HG03095 (cell line): ENCODE results near the gene BAK1.

ENCODE experiments used
- ATAC-seq: cut with Tn5 transposase; IDR thresholded peaks from one replicate; pipeline ENCODE4 v1.9.1; 2021; ENCODE audit warnings: moderate library complexity; ENCODE audit not compliant: unreplicated experiment

The BAK1 gene

DNA sequence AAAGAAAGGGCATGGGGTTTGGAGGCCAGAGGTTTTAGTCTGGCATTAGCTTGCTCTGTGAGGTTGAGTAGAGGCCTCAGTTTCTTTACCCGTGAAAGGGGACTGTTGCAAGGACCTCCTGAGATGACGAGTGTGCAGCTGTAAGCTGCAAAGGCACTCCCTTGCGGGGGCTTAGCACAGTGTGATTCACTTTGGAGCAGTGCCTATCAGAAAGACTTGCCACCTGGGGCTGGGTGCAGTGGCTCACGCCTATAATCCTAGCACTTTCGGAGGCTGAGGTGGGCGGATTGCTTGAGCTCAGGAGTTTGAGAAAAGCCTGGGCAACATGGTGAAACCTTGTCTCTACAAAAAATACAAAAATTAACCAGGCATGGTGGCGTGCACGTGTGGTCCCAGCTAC is 7.5 kb upstream of the BAK1 start:
- no peak for ATAC-seq

GRCh38 chr6:33586108-33586640 is 6.1 kb upstream of the BAK1 start:
- ATAC-seq: no peak

- no peak for ATAC-seq
Observed at GRCh38 chr6:33585403-33586107, 5.5 kb upstream of the BAK1 start.

GRCh38 chr6:33584700-33585402 is 4.8 kb upstream of the BAK1 start:
- ATAC-seq: no peak

DNA sequence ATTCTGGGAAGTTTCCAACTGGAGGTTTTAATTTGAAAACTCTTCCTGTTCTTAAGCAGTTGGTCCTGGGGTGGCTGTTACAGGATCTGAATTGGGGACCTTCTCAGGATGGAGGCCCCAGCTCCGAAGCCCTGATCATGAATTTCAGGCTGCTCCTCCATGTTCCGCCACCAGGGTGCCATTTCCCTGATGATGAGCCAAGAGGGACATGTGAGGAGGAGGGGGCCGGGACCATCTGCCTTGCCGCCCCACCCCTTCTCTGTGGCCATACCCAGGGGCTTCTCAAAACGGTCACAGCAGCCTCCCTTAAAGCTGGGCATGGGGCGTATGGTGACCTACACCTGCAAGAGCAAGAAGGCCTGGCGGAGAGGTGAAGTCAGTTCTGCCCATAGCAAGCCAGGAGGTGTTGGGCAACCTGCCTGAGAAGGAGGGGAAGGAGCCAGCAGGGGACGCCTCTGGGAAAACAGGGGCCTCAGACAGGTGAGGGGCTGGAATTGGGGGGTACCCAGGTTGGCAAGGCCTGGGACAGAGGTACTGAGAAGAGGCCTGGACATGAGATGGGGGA is 3.6 kb upstream of the BAK1 start:
- ATAC-seq: no peak

DNA sequence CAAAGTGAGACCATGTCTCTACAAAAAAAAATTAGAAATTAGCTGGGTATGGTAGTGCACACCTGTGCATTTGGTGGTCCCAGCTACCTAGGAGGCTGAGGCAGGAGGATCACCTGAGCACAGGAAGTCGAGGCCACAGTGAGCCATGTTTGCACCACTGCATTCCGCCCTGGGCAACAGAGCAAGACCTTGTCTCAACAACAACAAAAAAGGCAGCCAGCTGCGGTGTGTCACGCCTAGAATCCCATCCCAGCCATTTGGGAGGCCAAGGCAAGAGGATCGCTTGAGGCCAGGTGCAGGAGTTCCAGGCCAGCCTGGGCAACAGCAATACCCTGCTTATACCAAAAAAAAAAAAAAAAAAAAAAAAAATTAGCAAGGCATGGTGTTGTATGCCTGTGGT is 1.1 kb upstream of the BAK1 start:
- ATAC-seq: no peak

DNA sequence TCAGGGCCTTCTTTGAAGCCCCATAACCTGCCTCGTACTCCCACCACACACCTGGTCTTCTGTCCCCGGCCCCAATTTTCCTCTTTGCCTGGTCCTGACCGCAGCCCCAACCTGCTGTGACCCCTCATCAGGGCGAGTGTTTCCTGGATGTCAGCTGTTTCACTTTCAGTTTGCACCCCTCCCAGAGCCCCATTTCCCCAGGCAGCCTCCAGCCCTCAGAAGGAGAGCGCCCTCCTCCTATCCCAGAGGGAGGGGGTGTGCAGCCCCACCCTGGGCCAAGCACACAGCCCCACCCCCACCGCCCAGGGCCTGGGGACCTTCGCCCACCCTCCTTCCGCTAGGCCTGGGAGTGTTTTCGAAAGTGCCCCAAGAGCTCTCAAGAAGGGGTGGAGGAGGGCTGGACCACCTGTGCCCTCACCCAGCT is 1.5 kb downstream of the BAK1 start:
- no peak for ATAC-seq

DNA sequence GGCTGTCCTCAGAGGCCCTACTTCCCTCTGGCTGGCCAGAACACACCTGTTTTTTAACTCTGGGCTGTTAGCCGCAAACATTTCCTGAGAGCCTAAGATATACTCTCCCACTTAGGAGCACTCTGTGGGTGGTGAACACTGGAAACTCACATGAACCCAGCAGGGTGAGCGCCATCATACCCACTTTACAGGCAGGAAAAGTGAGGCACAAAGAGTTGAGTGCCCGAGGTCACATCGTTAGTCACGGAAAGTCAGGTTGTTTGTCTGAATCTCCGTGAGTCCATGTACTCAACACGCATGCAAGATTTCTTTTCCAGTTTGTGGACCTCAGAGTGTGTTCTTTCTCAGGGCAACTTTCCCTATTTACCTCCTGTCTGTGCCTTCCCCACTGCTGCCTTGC is 1.9 kb downstream of the BAK1 start:
- ATAC-seq: no peak

DNA sequence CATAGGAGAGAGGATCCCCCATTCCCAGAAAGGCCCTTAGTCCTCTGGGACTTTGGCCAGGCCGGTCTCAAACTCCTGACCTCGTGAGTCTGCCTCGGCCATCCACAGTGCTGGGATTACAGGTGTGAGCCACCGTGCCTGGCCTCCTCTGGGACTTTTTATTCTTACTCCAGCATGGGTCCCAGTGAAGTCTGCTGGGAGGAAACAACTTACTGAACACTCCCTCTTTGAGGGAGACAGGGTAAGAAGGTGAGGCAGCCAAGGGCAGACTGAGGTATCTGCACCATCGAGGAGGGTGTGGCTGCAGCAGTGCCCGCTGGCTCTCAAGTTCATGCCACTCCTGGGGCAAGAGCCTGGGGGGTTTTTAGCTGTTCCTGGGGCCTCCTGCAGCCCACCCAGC is 2.4 kb downstream of the BAK1 start:
- ATAC-seq: no peak

GRCh38 chr6:33577106-33577535 is 3.0 kb downstream of the BAK1 start:
- ATAC-seq: no peak

DNA sequence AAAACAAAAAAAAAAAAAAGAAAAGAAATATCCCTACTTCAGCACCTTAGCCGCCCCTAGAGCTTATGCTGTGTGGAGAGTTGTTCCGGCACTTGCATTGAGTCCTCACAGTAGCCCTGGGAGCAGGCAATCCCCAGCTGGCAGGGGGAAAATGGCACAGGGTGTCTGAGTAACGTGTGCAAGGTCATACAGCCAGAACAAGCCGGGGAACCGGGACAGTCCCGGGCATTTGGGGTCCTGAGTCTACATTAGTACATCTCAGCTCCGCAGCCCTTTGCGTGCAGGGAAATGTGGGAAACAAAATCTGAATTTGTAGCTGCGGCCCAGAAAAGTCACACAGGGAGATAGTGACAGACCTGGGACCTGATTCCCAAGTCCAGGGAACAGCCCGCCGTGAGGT is 3.4 kb downstream of the BAK1 start:
- no peak for ATAC-seq

DNA sequence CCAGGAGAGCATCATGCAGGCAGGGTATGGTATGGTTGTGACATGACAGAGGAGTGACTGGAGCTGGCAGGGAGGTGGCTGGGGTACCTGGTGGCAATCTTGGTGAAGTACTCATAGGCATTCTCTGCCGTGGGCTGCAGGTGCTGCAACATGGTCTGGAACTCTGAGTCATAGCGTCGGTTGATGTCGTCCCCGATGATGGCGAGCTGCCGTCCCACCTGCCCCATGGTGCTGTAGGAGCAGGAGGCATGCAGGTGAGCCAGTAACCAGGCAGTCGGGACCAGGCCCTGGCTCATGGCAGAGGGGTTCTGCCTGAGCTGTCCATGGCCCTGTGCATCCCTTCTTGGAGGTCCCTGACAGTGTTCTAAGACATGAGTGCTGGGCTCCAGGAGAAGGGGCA is 4.9 kb downstream of the BAK1 start:
- no peak for ATAC-seq

DNA sequence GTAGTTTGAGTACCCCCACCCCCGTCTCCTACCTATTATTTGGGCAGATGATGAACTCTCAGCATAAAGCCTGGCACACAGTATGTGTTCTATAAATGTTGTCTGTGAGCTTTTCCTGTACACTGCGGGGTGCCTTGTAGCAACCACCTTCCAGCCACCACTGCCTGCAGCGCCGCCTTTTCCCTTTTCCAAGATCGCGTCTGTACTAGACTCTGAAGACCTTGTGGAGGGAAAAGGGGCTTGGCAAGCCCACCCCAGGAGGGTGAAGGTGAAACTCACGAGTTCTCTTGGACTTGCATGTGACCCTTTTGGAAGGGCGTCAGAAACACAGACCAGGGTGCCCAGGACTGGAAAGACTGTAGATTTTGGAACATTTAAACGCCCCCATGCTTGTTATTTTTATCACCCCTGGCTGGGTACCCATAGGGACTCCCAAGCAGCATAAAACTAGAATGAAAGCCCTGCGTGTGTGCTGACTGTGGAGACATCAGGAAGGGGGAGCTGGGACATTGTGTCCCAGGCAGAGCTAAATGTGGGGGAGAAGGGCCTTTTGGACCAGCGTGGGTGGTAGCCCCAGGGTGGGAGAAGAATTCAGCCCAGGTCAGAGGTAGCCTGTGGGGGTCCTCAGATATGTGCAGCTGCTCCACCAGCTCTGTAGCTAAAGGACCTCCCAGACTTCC is 8.3 kb downstream of the BAK1 start:
- no peak for ATAC-seq

DNA sequence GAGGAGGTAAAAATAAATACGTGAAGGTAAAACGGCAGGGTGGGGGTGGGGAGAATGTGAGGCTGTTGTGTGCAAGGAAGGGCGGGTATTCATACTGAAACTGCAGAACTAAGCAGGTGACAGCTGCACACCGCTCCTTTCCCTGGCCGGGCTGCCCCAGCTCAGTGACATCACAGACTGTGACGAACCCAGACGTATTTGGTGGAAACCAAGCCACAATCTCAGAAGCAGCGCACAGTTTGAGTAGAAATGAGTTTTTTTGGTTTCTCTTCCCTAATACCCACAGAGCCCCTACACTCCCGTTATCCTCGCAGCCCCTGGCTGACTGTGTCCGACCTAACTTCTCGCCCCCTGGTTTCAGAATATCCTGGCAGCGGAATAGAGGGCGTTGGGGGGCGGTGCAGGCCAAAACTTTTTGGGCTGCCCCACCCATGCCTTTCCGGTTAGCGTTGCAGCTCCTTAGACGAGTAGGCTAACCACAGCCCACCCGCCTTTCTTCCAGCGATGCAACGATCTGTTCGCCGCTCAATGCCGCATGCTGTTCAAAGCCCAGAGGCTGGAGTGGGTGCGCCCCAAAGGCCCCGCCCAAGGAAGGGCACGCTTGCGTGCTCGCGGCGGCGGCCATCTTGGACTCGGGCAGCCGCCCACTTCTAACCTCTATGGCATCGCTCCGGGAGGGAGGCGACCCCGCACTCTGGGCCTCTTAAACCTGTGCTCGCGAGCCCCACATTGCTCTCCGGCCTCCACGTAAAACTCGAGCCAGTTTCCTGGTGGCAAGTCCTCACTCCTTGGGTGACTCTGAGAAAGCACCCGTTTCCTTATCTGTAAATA is 9.1 kb downstream of the BAK1 start:
- ATAC-seq: peak; percentile 85

GRCh38 chr6:33568826-33569570 is 11.1 kb downstream of the BAK1 start:
- ATAC-seq: no peak

DNA sequence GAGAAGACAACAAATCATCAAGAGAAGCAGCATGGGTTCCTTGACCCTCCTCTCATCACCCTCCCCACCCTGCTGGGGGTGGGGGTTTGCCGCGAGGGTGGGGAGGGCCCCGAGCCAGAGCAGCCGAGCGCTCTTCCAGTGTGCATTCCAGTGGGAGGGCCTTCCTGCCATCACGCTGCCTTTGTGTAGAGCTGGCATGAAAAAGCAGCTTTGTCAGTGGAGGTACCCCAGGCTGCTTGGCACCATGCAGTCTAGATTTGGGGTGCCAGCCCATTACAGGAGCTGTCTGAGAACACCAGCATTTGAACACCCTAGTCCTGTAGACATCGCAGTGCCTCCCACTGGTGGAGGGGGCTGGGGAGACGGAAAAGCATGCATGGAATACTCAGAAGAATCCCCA is 12.2 kb downstream of the BAK1 start:
- no peak for ATAC-seq

- no peak for ATAC-seq
Observed at GRCh38 chr6:33566182-33567084, 13.6 kb downstream of the BAK1 start.

- ATAC-seq: no peak
Observed at GRCh38 chr6:33558801-33559200, 21.3 kb downstream of the BAK1 start.

- ATAC-seq: no peak
Observed at GRCh38 chr6:33557376-33557775, 22.7 kb downstream of the BAK1 start.
